MM.1S (cell line): ENCODE measurements around the gene HACD1.

ENCODE experiments used
- EZH2phosphoT487 ChIP-seq: fragments of 300-600 bp; sonication (generic); IDR thresholded peaks from 2 replicates; pipeline ENCODE4 v1.6.1; 2018; ENCODE audit warnings: antibody characterized with exemption, low read length
- TF ChIP-seq, protein P1 (sequence below): fragments of 300-600 bp; sonication (generic); IDR thresholded peaks from 2 replicates; pipeline ENCODE4 v1.5.1; 2016; ENCODE audit warnings: antibody characterized with exemption, low read length, mixed read lengths

DNA sequence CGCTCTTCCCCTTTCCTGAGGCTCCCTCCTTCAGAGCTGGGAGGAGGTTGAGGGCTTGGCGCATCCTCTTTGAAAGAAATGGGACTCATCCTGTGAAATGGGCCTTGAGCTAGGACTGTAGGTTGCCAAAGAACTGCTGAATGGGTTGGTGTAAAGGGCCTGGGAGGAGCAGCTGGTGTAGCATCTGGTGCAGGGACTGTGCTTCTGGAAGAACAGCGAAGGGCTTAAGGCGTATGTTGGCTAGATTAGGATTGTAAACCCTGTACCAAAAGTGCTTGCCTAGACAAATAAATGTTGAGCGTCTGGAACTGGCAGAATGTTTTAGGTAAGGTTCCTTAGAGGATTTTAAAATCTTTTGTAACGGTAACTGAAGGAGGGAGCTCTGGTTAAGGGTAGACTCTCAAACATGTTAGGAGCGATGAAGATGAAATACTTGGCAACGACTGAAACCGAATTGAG lies 27.3 kb upstream of the HACD1 start:
- TF ChIP-seq, protein P1, sequence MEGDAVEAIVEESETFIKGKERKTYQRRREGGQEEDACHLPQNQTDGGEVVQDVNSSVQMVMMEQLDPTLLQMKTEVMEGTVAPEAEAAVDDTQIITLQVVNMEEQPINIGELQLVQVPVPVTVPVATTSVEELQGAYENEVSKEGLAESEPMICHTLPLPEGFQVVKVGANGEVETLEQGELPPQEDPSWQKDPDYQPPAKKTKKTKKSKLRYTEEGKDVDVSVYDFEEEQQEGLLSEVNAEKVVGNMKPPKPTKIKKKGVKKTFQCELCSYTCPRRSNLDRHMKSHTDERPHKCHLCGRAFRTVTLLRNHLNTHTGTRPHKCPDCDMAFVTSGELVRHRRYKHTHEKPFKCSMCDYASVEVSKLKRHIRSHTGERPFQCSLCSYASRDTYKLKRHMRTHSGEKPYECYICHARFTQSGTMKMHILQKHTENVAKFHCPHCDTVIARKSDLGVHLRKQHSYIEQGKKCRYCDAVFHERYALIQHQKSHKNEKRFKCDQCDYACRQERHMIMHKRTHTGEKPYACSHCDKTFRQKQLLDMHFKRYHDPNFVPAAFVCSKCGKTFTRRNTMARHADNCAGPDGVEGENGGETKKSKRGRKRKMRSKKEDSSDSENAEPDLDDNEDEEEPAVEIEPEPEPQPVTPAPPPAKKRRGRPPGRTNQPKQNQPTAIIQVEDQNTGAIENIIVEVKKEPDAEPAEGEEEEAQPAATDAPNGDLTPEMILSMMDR: no peak
- TF ChIP-seq EZH2phosphoT487: no peak
